GM12878 (cell line): ENCODE data around the gene RAD51B. TPM values are rescaled to one million over a fixed set of nuclear protein-coding genes. Genes with fewer than 3 reads are reported as not detected.
A peak's percentile ranks its signal among the peaks of the same experiment; 100 is the strongest.

Source experiments
- BCL3 ChIP-seq: IDR thresholded peaks from 2 replicates; pipeline ENCODE4 v1.6.1; 2011; ENCODE audit warnings: borderline replicate concordance, low read depth, mild to moderate bottlenecking, moderate library complexity, low read length; ENCODE audit not compliant: insufficient read depth, poor library complexity, severe bottlenecking
- CBX3 ChIP-seq: fragments of 200-600 bp; sonication (generic); IDR thresholded peaks from 2 replicates; pipeline ENCODE4 v1.6.1; 2016; ENCODE audit warnings: low read depth, borderline replicate concordance
- CUX1 ChIP-seq: IDR thresholded peaks from 2 replicates; pipeline ENCODE4 v1.6.1; 2012; ENCODE audit warnings: improper control_type of control experiment, low read depth, low read length; ENCODE audit not compliant: insufficient replicate concordance
- E2F4 ChIP-seq: IDR thresholded peaks from 2 replicates; pipeline ENCODE4 v1.6.1; 2012; ENCODE audit warnings: low read depth, low read length, improper control_type of control experiment
- MAX ChIP-seq: IDR thresholded peaks from 2 replicates; pipeline ENCODE4 v1.6.1; 2012; ENCODE audit warnings: low read depth, low read length, improper control_type of control experiment
- MEF2B ChIP-seq: fragments of 450-650 bp; IDR thresholded peaks from 2 replicates; pipeline ENCODE4 v1.6.1; 2018; ENCODE audit warnings: mild to moderate bottlenecking, moderate library complexity; ENCODE audit not compliant: partially characterized antibody, poor library complexity, severe bottlenecking
- MTA2 ChIP-seq: fragments of 450-650 bp; IDR thresholded peaks from 2 replicates; pipeline ENCODE4 v1.6.1; 2016; ENCODE audit warnings: low read depth, mild to moderate bottlenecking, moderate library complexity
- MTA3 ChIP-seq: IDR thresholded peaks from 2 replicates; pipeline ENCODE4 v1.6.1; 2012; ENCODE audit warnings: low read length, inconsistent platforms, borderline replicate concordance
- NR2C2 ChIP-seq: IDR thresholded peaks from 2 replicates; pipeline ENCODE4 v1.6.1; 2011; ENCODE audit warnings: borderline replicate concordance, low read depth; ENCODE audit not compliant: control insufficient read depth, insufficient read length
- NRF1 ChIP-seq: conservative IDR thresholded peaks from 2 replicates; pipeline ENCODE4 v1.6.1; 2011; ENCODE audit warnings: mild to moderate bottlenecking, low read depth, low read length, improper control_type of control experiment
- POLR2AphosphoS2 ChIP-seq: IDR thresholded peaks from 2 replicates; pipeline ENCODE4 v1.6.1; 2011; ENCODE audit warnings: low read depth, mild to moderate bottlenecking, low read length, improper control_type of control experiment, moderate library complexity
- RELB ChIP-seq: fragments of 450-650 bp; IDR thresholded peaks from 2 replicates; pipeline ENCODE4 v1.6.1; 2017; ENCODE audit warnings: low read depth, mild to moderate bottlenecking, moderate library complexity
- RUNX3 ChIP-seq: IDR thresholded peaks from 2 replicates; pipeline ENCODE4 v1.6.1; 2012; ENCODE audit warnings: low read length, inconsistent platforms
- SMAD5 ChIP-seq: IDR thresholded peaks from 2 replicates; pipeline ENCODE4 v1.6.1; 2016; ENCODE audit warnings: antibody characterized with exemption, low read depth
- SMARCA5 ChIP-seq: fragments of 450-650 bp; IDR thresholded peaks from 2 replicates; pipeline ENCODE4 v1.6.1; 2017; ENCODE audit warnings: mild to moderate bottlenecking
- SUPT20H ChIP-seq: IDR thresholded peaks from 2 replicates; pipeline ENCODE4 v1.6.1; 2011; ENCODE audit warnings: low read depth, mild to moderate bottlenecking, low read length, moderate library complexity, borderline replicate concordance; ENCODE audit not compliant: control insufficient read depth
- TCF3 ChIP-seq: IDR thresholded peaks from 2 replicates; pipeline ENCODE4 v1.6.1; 2012; ENCODE audit warnings: low read depth, mild to moderate bottlenecking, low read length, borderline replicate concordance; ENCODE audit not compliant: insufficient read depth
- ZBED1 ChIP-seq: IDR thresholded peaks from 2 replicates; pipeline ENCODE4 v1.6.1; 2016; ENCODE audit warnings: borderline replicate concordance
- ZNF274 ChIP-seq: IDR thresholded peaks from one replicate; pipeline ENCODE4 v1.8.0; 2011; ENCODE audit not compliant: insufficient read length, insufficient read depth
- ZNF384 ChIP-seq: IDR thresholded peaks from 2 replicates; pipeline ENCODE4 v1.6.1; 2012; ENCODE audit warnings: low read depth, mild to moderate bottlenecking, low read length, improper control_type of control experiment, borderline replicate concordance
- polyA plus RNA-seq, 11 experiments: library from polyadenylated mRNA; depleted of rRNA in 4 of 11; unstranded in 6 of 11; stranded (reverse) in 5 of 11; fragments of >200 nt; fragmentation: Nextera tagmentation in 4 of 11; fragmentation: Illumina TruSeq in 1 of 11; extraction: Ambion mirVana in 4 of 11; extraction: Trizol in 1 of 11; gene quantifications; 1 replicate in 1 of 11; 2 replicates in 10 of 11; pipeline versions ENCODE4 v1.2.1 to v1.2.3, GENCODE V29; 2011 to 2016; ENCODE audit warnings: inconsistent platforms in 2 of 11, missing spikeins in 2 of 11, low read depth in 1 of 11
- total RNA-seq, 4 experiments: library from RNA; depleted of rRNA in 3 of 4; stranded (reverse); fragments of >200 nt in 3 of 4; fragmentation: Illumina TruSeq in 1 of 4; extraction: Trizol in 1 of 4; gene quantifications; 2 replicates each; pipeline versions ENCODE4 v1.2.1 to v1.2.3, GENCODE V29; 2013 to 2021

Gene RAD51B
- total and polyA plus RNA-seq, 10 of the 15 experiments (the other 5 are each of a cell fraction or from before 2014, with no cell fraction given) = 9.8 to 26.8 (median 21.3) TPM

- TF ChIP-seq NRF1 (no peak), MTA2 (peak; percentile 75), RUNX3 (peak; percentile 62), NR2C2 (no peak), ZNF274 (no peak), E2F4 (no peak), SMAD5 (no peak), CBX3 (no peak), POLR2AphosphoS2 (no peak), BCL3 (peak; percentile 16), CUX1 (peak; percentile 18), SUPT20H (no peak), RELB (peak; percentile 55; the same call in 1 of the 2 replicates), ZNF384 (peak; percentile 71; the same call in 1 of the 2 replicates), ZBED1 (0 out of 2 replicates have a peak, but pooled peaks have one; percentile 61), SMARCA5 (no peak), TCF3 (no peak), MTA3 (no peak), MAX (no peak), MEF2B (peak; percentile 21)
These were observed 522.0 kb downstream of the RAD51B start (continued) for GRCh38 chr14:68341411-68342212.
